Gastrocnemius medialis (tissue), 4 donors: ENCODE measurements around the gene AHCYL1.

Experiments
- POLR2A ChIP-seq, 2 donors: fragments of 450-650 bp; IDR thresholded peaks; one replicate each; pipeline ENCODE4 v1.6.1; 2017; ENCODE audit warnings: antibody characterized with exemption in 2 of 2, mild to moderate bottlenecking in 2 of 2, moderate library complexity in 2 of 2
- TF ChIP-seq, protein P1 (sequence below), 5 experiments: fragments of 450-650 bp in 3 of 5; fragments of 200-600 bp in 2 of 5; sonication (generic) in 2 of 5; IDR thresholded peaks in 4 of 5; conservative IDR thresholded peaks in 1 of 5; 1 replicate in 4 of 5; 2 replicates in 1 of 5; pipeline ENCODE4 v1.5.1; 2016 to 2019; ENCODE audit warnings: antibody characterized with exemption in 5 of 5, mild to moderate bottlenecking in 3 of 5, moderate library complexity in 3 of 5

DNA sequence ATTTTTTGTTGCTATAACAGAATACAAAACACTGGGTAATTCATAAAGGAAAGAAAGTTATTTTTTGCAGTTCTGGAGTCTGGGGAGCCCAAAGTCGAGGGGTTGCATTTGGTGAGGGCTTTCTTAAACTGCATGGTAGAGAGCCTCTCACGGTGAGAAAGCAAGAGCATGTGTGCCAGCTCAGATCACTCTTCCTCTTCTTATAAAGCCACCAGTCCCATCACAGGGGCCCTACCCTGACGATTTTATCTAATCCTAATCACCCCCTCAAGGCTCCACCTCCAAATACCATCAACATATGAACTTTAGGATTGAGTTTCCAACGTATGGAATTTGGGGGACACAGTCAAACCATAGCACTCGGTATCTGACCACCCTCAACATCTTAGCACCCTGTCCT, 48.9 kb downstream of the AHCYL1 start:
- TF ChIP-seq, protein P1, sequence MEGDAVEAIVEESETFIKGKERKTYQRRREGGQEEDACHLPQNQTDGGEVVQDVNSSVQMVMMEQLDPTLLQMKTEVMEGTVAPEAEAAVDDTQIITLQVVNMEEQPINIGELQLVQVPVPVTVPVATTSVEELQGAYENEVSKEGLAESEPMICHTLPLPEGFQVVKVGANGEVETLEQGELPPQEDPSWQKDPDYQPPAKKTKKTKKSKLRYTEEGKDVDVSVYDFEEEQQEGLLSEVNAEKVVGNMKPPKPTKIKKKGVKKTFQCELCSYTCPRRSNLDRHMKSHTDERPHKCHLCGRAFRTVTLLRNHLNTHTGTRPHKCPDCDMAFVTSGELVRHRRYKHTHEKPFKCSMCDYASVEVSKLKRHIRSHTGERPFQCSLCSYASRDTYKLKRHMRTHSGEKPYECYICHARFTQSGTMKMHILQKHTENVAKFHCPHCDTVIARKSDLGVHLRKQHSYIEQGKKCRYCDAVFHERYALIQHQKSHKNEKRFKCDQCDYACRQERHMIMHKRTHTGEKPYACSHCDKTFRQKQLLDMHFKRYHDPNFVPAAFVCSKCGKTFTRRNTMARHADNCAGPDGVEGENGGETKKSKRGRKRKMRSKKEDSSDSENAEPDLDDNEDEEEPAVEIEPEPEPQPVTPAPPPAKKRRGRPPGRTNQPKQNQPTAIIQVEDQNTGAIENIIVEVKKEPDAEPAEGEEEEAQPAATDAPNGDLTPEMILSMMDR (IDR thresholded peaks at IDR 0.05 in 4 of 5, conservative IDR thresholded peaks at IDR 0.05 in 1 of 5): no peak
- TF ChIP-seq POLR2A (IDR thresholded peaks at IDR 0.05): no peak
